HepG2 (cell line): ENCODE measurements around the gene KCNT2. TPM values are rescaled to one million over a fixed set of nuclear protein-coding genes. Genes with fewer than 3 reads are reported as not detected.

Source experiments
- ATAC-seq: fragments of 200-7000 bp; cut with Tn5 transposase; 3 replicates; pipeline ENCODE4 v1.9.1; 2020; ENCODE audit warnings: mild to moderate bottlenecking, moderate library complexity
- BruUV-seq: library from RNA; stranded (reverse); fragments of 400-500 nt; replicated peaks from 2 replicates; lab custom pipeline; 2021; lab: Mats Ljungman, UMichigan
- CTCF ChIA-PET: fragments of 300-600 bp; formaldehyde crosslinking; extraction: SDS; loops from one replicate; lab custom pipeline; 2021; ENCODE audit warnings: low total read pairs, inconsistent platforms, low intra/inter-chr PET ratio; lab: Yijun Ruan, JAX
- POLR2A ChIA-PET: fragments of 350-600 bp; sonication (Branson Sonifier 250); formaldehyde crosslinking; loops from one replicate; lab custom pipeline; 2020; ENCODE audit warnings: antibody characterized with exemption, inconsistent platforms; lab: Yijun Ruan, JAX
- DNase-seq: peaks from one replicate; pipeline ENCODE4 v3.0.0-alpha.2; 2015; ENCODE audit warnings: low spot score
- FAIRE-seq: peaks from 3 replicates; lab custom pipeline; 2011; peaks lifted over from hg19 to GRCh38; lab: Jason Lieb, UNC
- H2AFZ ChIP-seq: one replicate; pipeline ENCODE4 v1.6.1; 2011; ENCODE audit warnings: low read length, inconsistent platforms
- H3K27ac ChIP-seq: fragments of 300-600 bp; 3 replicates; pipeline ENCODE4 v1.8.0; 2011; ENCODE audit warnings: mixed run types, mild to moderate bottlenecking, mixed read lengths, low read length, inconsistent platforms; ENCODE audit not compliant: insufficient read depth; ENCODE audit errors: extremely low read length
- H3K27me3 ChIP-seq, 2 experiments: fragments of 200-600 bp in 1 of 2; 2 replicates in 1 of 2; 3 replicates in 1 of 2; pipeline versions ENCODE4 v1.6.0 to v1.8.0; 2011; ENCODE audit warnings: low read length in 2 of 2, mild to moderate bottlenecking in 2 of 2, moderate library complexity in 2 of 2, inconsistent platforms in 1 of 2; ENCODE audit not compliant: insufficient read depth in 2 of 2, control insufficient read depth in 1 of 2
- H3K36me3 ChIP-seq, 2 experiments: fragments of 200-600 bp in 1 of 2; replicated peaks in 1 of 2; 2 replicates in 1 of 2; 3 replicates in 1 of 2; pipeline versions ENCODE4 v1.5.1 to v1.8.0; 2011; ENCODE audit warnings: low read length in 2 of 2, inconsistent platforms in 1 of 2; ENCODE audit not compliant: insufficient read depth in 2 of 2, control insufficient read depth in 1 of 2
- H3K4me1 ChIP-seq: 2 replicates; pipeline ENCODE4 v1.5.1; 2012; ENCODE audit warnings: low read length, inconsistent platforms; ENCODE audit not compliant: insufficient read depth
- H3K4me2 ChIP-seq: 2 replicates; pipeline ENCODE4 v1.6.0; 2011; ENCODE audit warnings: low read depth, low read length, inconsistent platforms
- H3K4me3 ChIP-seq, 3 experiments: fragments of 200-600 bp in 1 of 3; sonication (generic), shearing (Covaris generic) in 1 of 3; replicated peaks in 1 of 3; 2 replicates each; pipeline ENCODE4 v1.5.1; 2011 to 2016; ENCODE audit warnings: low read length in 3 of 3, inconsistent platforms in 2 of 3, low read depth in 2 of 3, mild to moderate bottlenecking in 2 of 3, control low read depth in 1 of 3, mixed read lengths in 1 of 3; ENCODE audit not compliant: insufficient read depth in 1 of 3
- H3K79me2 ChIP-seq: one replicate; pipeline ENCODE4 v1.6.1; 2011; ENCODE audit warnings: low read length, inconsistent platforms; ENCODE audit not compliant: insufficient read depth
- H3K9ac ChIP-seq: 2 replicates; pipeline ENCODE4 v1.6.0; 2011; ENCODE audit warnings: mild to moderate bottlenecking, low read depth, low read length, inconsistent platforms; ENCODE audit not compliant: insufficient read depth
- H3K9me3 ChIP-seq: 2 replicates; pipeline ENCODE4 v1.5.1; 2012; ENCODE audit warnings: mild to moderate bottlenecking, low read length
- H4K20me1 ChIP-seq: 2 replicates; pipeline ENCODE4 v1.6.0; 2011; ENCODE audit warnings: inconsistent platforms, mild to moderate bottlenecking, low read length, moderate library complexity; ENCODE audit not compliant: insufficient read depth
- ESRRA ChIP-seq: sonication (generic); formaldehyde crosslinking; IDR thresholded peaks from 2 replicates; pipeline ENCODE4 v1.5.1; 2020; ENCODE audit warnings: mild to moderate bottlenecking, low read depth, missing genetic modification reagents
- KDM6A ChIP-seq: IDR thresholded peaks from 2 replicates; pipeline ENCODE4 v1.6.1; 2016; ENCODE audit warnings: low read depth
- MATR3 ChIP-seq: sonication (generic); formaldehyde crosslinking; IDR thresholded peaks from 2 replicates; pipeline ENCODE4 v1.4.0; 2020; ENCODE audit warnings: missing genetic modification reagents
- SRY ChIP-seq: sonication (generic); formaldehyde crosslinking; IDR thresholded peaks from 2 replicates; pipeline ENCODE4 v1.8.0; 2022; ENCODE audit warnings: mild to moderate bottlenecking, missing genetic modification reagents
- ZBTB44 ChIP-seq: sonication (generic); formaldehyde crosslinking; IDR thresholded peaks from 2 replicates; pipeline ENCODE4 v1.4.0; 2020; ENCODE audit warnings: missing genetic modification reagents
- ZGPAT ChIP-seq: IDR thresholded peaks from 2 replicates; pipeline ENCODE4 v1.6.1; 2016; ENCODE audit warnings: mild to moderate bottlenecking
- ZNF275 ChIP-seq: sonication (generic); formaldehyde crosslinking; IDR thresholded peaks from 2 replicates; pipeline ENCODE4 v1.8.0; 2022; ENCODE audit warnings: missing genetic modification reagents, mild to moderate bottlenecking, inconsistent platforms, borderline replicate concordance
- WGBS: methylation state at CpG from one replicate; pipeline ENCODE4 v1.1.6; 2017; ENCODE audit warnings: low lambda C conversion rate; 5-methylcytosine and 5-hydroxymethylcytosine counted together
- in situ Hi-C: cut with HindIII; loops from 2 replicates; pipeline ENCODE4 v1.10.0; 2017; ENCODE audit warnings: low pct_unique_long_range_greater_than_20kb; ENCODE audit not compliant: extremely low pct_ligation_motif_present
- intact Hi-C: fragments of 100-400 bp; cut with micrococcal nuclease; formaldehyde crosslinking; loops from one replicate; pipeline ENCODE4 v1.10.0; 2022; ENCODE audit not compliant: unreplicated experiment
- polyA plus RNA-seq, 8 experiments: library from polyadenylated mRNA; depleted of rRNA in 3 of 8; stranded (reverse) in 7 of 8; unstranded in 1 of 8; fragments of >200 nt; fragmentation: Illumina TruSeq in 4 of 8; extraction: Trizol in 4 of 8; gene quantifications; 2 replicates each; pipeline versions ENCODE4 v1.2.1 to v1.2.3, GENCODE V29; 2011 to 2016; ENCODE audit warnings: low read depth in 4 of 8, missing spikeins in 1 of 8, mixed read lengths in 1 of 8; ENCODE audit not compliant: insufficient read depth in 1 of 8
- total RNA-seq, 5 experiments: library from RNA; depleted of rRNA; stranded (reverse); fragments of >200 nt; fragmentation: Illumina TruSeq; extraction: Trizol; gene quantifications; 2 replicates each; pipeline ENCODE4 v1.2.3, GENCODE V29; 2016; ENCODE audit warnings: low read depth in 1 of 5

The KCNT2 gene
- total and polyA plus RNA-seq, 2 of the 13 experiments (the other 11 are each of a cell fraction or from before 2014, with no cell fraction given): not detected

GRCh38 chr1:196611873-196612272, 3.6 kb upstream of the KCNT2 start:
- Histone ChIP-seq H3K9me3 (no peaks in the 10 kb centered on the region), H3K27me3 (peaks cover 0 to 15% of the 10 kb centered on the region in 2 experiments; a peak in 2 of 5 replicates), H3K36me3 (no peaks in the 10 kb centered on the region), H3K4me3 (no peak overlapping the region), H3K4me2 (no peak overlapping the region), H4K20me1 (no peaks in the 10 kb centered on the region), H3K27ac (no peak overlapping the region), H3K4me1 (peaks cover 16% of the 10 kb centered on the region), H3K79me2 (no peaks in the 10 kb centered on the region), H2AFZ (no peak overlapping the region), H3K9ac (no peak overlapping the region)
- no TSS peak for BruUV-seq
- TF ChIP-seq ZNF275 (no peak), ESRRA (CRISPR knock-in tag) (no peak)
- FAIRE-seq: no peak
- intact Hi-C loops: no loop called here
- ChIA-PET CTCF (no interaction called here), POLR2A (no interaction called here)
- DNase-seq: no peak
- 0% methylated on average over 3 of the region's 3 CpGs for WGBS
- no peak for ATAC-seq
- in situ Hi-C loops: no loop called here

- POLR2A ChIA-PET: no interaction called here
- no peak overlapping the region for H2AFZ ChIP-seq
- no peak for DNase-seq
- H3K36me3 ChIP-seq: no peaks in the 10 kb centered on the region
- FAIRE-seq: no peak
- CTCF ChIA-PET: no interaction called here
- no peaks in the 10 kb centered on the region for H4K20me1 ChIP-seq
- no peak overlapping the region for H3K27ac ChIP-seq
- 23% methylated on average over 6 of the region's 10 CpGs for WGBS
- peak; percentile 69 for ATAC-seq
- H3K9me3 ChIP-seq: no peaks in the 10 kb centered on the region
- H3K27me3 ChIP-seq: peaks cover 0 to 15% of the 10 kb centered on the region in 2 experiments; a peak in 2 of 5 replicates
- TF ChIP-seq MATR3 (CRISPR knock-in tag) (no peak), SRY (CRISPR knock-in tag) (no peak), KDM6A (CRISPR knock-in tag) (no peak), ZBTB44 (CRISPR knock-in tag) (no peak), ZGPAT (CRISPR knock-in tag) (no peak)
- H3K4me3 ChIP-seq: 0 out of 6 replicates have a peak overlapping the region, but pooled peaks of 1 of the 3 experiments have one; percentile 34
- no TSS peak for BruUV-seq
- H3K79me2 ChIP-seq: no peaks in the 10 kb centered on the region
- no peak overlapping the region for H3K9ac ChIP-seq
- intact Hi-C loops (no loop called here), in situ Hi-C loops (no loop called here)
- H3K4me1 ChIP-seq: peaks cover 16% of the 10 kb centered on the region
- H3K4me2 ChIP-seq: peak overlapping the region; percentile 58
Measured at GRCh38 chr1:196609370-196609737, 1.1 kb upstream of the KCNT2 start.
